GM10266 (cell line): ENCODE data around the gene DGKE.

Source experiments
- DNase-seq: peaks from one replicate; pipeline ENCODE4 v3.0.0; 2012; ENCODE audit errors: extremely low spot score
- CTCF ChIP-seq: IDR thresholded peaks from 2 replicates; pipeline ENCODE4 v1.5.1; 2012; ENCODE audit warnings: mild to moderate bottlenecking, low read depth; ENCODE audit not compliant: control insufficient read depth, insufficient read depth; ENCODE audit errors: missing control alignments

Gene DGKE

DNA sequence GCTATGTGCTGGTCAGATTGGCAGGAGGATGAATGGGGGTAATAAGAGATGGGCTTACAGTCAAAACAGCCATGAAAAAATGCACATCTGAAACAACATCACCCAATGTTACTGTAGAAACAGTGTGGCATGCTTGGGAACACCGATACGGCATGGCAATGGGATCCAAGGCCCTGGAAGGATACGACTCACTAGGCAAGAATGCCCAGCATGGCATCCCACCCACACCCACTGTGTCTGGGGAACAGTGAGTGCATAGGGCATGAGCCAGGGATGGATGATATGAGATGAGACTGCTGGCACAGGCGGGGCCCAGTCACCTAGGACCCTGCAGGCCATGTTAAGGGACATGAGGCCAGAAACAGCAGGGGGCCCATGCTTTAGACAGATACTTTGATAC is 68.4 kb downstream of the DGKE start:
- DNase-seq = no peak
- TF ChIP-seq CTCF = no peak

DNA sequence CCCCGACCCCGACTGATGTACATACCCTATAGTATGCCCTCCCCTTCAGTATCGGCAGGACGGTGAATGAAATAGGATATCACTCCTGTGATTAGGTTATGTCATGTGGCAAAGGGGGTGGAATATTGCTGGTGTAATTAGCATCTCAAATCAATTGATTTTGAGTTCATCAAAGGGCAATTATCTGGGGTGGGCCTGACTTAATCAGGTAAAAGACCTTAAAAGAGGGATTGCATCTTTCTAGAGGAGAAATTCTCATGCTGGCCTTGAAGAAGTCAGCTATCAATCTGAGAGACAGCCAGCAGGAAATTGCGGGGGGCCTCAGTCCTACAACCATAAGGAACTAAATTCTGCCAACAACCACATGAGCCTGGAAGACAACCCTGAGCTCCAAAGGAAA is 69.6 kb downstream of the DGKE start:
- TF ChIP-seq CTCF = no peak
- no peak for DNase-seq

DNA sequence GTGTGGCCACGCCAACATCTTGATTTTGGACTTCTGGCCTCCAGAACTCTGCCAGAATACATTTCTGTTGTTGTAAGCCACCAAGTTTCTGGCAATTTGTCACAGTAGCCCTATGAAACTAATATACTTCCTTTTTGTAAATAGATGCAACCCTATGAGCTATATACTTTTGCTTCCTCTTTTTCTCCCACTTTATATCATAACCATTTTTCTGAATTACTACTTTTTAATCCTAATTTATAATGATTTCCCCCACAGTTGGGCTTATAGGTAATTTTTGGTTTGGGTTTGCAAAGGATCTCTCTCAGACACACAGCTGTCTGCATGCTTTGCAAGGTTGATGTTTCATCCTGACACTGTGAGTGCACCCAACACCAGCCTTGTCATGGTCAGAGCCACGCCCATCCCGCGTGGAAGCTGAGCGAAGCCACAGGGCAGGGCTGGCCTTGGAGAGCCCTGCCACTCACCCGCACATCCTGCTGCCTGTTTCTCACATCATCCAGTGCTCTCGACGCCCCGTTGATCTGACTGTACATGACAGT is 74.1 kb downstream of the DGKE start:
- DNase-seq = peak; percentile 63
- TF ChIP-seq CTCF = no peak

DNA sequence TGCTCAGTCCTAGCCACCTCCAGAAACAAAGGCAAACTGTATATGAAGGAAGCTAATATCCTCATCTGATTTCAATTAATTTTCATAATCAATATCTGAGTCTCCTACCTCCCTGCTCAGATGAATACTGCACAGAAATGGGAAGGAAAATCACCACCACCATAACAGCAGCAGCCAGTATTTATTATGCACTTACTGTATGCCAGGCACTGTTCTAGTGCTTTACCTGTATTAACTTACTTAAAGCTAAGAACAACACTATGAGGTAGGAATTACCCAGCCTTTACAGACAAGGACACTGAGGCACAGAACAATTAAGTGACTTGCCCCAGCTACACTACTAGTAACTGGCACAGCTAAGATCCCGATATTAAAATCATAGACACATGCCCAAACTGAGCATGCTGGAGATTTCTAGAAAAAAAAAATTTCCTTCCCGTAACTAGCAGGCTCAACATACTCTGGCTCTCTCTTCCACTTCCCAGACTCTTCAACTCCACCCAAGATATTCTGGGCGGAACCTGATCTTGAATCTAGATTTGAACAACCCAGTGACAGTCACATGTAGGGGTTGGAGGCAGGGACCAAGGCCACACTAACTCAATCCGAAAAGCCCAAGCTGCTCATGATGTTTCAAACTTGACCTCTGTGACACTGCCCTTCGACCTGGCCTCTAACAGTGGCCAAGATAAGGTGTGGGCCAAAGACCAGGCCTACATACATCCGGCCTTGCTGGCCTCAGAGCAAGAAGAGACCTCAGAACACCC is 76.0 kb downstream of the DGKE start:
- no peak for TF ChIP-seq CTCF
- DNase-seq = no peak

DNA sequence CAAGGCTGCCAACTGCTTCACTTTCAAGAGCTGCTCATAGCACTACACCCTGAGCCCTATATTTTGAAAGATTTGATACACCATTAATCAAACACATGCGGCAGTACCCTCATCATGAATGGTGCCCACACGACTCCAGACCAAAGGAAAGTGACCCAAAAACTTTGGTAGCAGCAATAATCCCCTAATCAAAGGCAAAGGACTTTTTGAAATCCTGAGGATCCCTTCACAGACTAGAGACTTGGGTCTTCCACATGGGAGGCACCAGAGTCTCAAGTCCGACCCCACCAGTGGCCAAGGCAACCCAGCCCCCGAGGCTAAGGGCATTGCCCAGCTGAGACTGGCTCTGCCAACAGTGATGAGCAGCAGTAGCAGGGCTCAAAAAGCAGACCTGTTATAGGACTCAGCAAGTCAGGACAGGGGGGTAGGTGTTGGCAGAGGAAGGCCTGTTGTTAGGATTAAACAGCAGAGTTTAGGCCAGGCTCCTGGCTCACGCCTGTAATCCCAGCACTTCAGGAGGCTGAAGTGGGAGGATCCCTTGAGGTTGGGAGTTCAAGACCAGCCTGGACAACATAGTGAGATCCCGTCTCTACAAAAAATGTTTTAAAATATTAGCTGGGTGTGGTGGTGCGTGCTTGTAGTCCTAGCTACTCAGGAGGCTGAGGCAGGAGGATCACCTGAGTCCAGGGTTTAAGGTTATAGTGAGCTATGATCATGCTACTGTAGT is 76.7 kb downstream of the DGKE start:
- no peak for TF ChIP-seq CTCF
- DNase-seq = no peak

DNA sequence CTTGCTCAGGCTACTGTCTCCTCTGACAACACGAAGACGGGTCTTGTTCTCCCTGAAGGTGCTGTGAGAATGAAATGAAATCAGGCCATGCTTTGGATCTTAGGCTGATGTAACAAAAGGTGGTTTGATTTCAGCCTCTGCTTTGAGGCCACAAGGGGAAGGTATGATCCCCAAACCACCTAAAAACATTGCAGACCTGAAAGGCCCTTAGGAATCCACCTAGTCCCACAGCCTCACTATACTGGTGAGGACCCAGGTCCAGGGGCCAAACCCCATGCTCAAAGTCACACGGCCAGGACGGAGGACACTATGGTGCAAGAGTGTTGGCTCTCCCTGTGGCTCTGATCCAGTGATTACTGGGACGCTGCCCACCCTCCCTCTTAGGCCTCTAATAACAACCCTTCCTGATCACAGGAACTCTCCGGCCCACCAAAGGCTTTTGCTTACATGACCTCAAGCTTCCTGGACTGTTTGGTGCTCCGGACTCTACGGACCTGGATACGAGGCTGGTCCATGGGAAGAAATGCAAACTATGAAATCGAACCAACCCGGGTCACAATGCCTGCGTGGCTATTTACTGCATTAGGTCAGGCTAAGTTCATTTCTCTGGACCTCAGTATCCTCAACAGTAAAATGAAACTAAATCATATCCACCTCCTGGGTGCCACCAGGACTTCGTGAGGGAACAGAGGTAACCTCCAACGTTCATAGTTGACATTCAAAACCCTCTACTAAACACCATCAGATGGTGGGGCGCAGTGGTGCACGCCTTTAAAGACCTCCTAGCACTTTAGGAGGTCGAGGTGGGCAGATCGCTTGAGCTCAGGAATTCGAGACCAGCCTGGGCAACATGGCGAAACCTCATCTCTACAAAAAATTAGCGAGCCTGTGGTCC is 78.4 kb downstream of the DGKE start:
- no peak for TF ChIP-seq CTCF
- no peak for DNase-seq
